ENCODE data around the gene MDK. TPM values are rescaled to one million over a fixed set of nuclear protein-coding genes. Genes with fewer than 3 reads are reported as not detected.

MDK gene
- 93.3 TPM for total RNA-seq

- peak within 1 kb of the TSS; percentile 28 to 52 for H3K27ac ChIP-seq
- peak within 1 kb of the TSS; percentile 71 to 84 for H3K4me3 ChIP-seq
- no peak for DNase-seq (ENCODE audit: low spot score in 2 of 2)
- peaks cover 14% of the 10 kb centered on the region for H3K27me3 ChIP-seq
- H3K36me3 ChIP-seq = peaks cover 9 to 14% of the 10 kb centered on the region in 2 donors
- H3K4me1 ChIP-seq = peaks cover 5 to 7% of the 10 kb centered on the region in 2 donors
- no peaks in the 10 kb centered on the region for H3K9me3 ChIP-seq
- intact Hi-C loops (cut with DNase I) = loop anchor here (10.0 kb wide), 1 partner anchor 234 kb away; the partner anchor contains the start of genes ATG13 and HARBI1
- no peak for TF ChIP-seq CTCF (IDR thresholded peaks at IDR 0.05)
Observed at GRCh38 chr11:46381048-46381818, at the start of gene MDK. TSS of gene MDK (plus strand) at chr11:46381669. CDS start at chr11:46382058, 389 bp downstream.

- Histone ChIP-seq H3K4me3 (peak overlapping the region; percentile 46 to 64), H3K9me3 (no peaks in the 10 kb centered on the region), H3K27me3 (peaks cover 10% of the 10 kb centered on the region), H3K36me3 (no peaks in the 10 kb centered on the region), H3K4me1 (peaks cover 7 to 8% of the 10 kb centered on the region in 2 donors), H3K27ac (no peak overlapping the region)
- intact Hi-C loops (cut with DNase I) = no loop called here
- TF ChIP-seq CTCF (IDR thresholded peaks at IDR 0.05) = no peak
- no peak for DNase-seq (ENCODE audit: low spot score in 2 of 2)
Observed at GRCh38 chr11:46332093-46332567, 49.3 kb upstream of the MDK start.

GRCh38 chr11:46332568-46333393 is 48.7 kb upstream of the MDK start:
- no peak overlapping the region for H3K27ac ChIP-seq
- H3K27me3 ChIP-seq = peaks cover 10% of the 10 kb centered on the region
- intact Hi-C loops (cut with DNase I) = no loop called here

GRCh38 chr11:46333394-46333947 is 48.0 kb upstream of the MDK start:
- DNase-seq (ENCODE audit: low spot score in 2 of 2) = no peak
- TF ChIP-seq CTCF (IDR thresholded peaks at IDR 0.05) = no peak
- H3K4me1 ChIP-seq = peaks cover 7 to 8% of the 10 kb centered on the region in 2 donors
- peak overlapping the region; percentile 46 to 64 for H3K4me3 ChIP-seq
- intact Hi-C loops (cut with DNase I) = no loop called here
- peaks cover 10% of the 10 kb centered on the region for H3K27me3 ChIP-seq
- H3K36me3 ChIP-seq = no peaks in the 10 kb centered on the region
- no peaks in the 10 kb centered on the region for H3K9me3 ChIP-seq
- H3K27ac ChIP-seq = no peak overlapping the region

More at GRCh38 chr11:46332568-46333393, 48.7 kb upstream of the MDK start:
- no peak for DNase-seq (ENCODE audit: low spot score in 2 of 2)
- Histone ChIP-seq H3K4me3 (peak overlapping the region; percentile 46 to 64), H3K36me3 (no peaks in the 10 kb centered on the region), H3K4me1 (peaks cover 7 to 8% of the 10 kb centered on the region in 2 donors), H3K9me3 (no peaks in the 10 kb centered on the region)
- TF ChIP-seq CTCF (IDR thresholded peaks at IDR 0.05) = no peak

GRCh38 chr11:46334211-46334610 is 47.3 kb upstream of the MDK start:
- Histone ChIP-seq H3K4me1 (peaks cover 7 to 8% of the 10 kb centered on the region in 2 donors), H3K4me3 (no peak overlapping the region), H3K9me3 (no peaks in the 10 kb centered on the region), H3K27ac (no peak overlapping the region), H3K36me3 (no peaks in the 10 kb centered on the region), H3K27me3 (peaks cover 10% of the 10 kb centered on the region)
- TF ChIP-seq CTCF (IDR thresholded peaks at IDR 0.05) = no peak
- no peak for DNase-seq (ENCODE audit: low spot score in 2 of 2)
- intact Hi-C loops (cut with DNase I) = no loop called here
